OCI-LY3 (cell line): ENCODE measurements around the gene DNAH11.

Experiments
- H2AFZ ChIP-seq: fragments of 200-600, 300-600 bp; shearing (Covaris generic); 2 replicates; pipeline ENCODE4 v1.6.0; 2014; ENCODE audit warnings: antibody characterized with exemption, low read depth, low read length
- H3K27ac ChIP-seq: fragments of 200-600, 300-600 bp; sonication (generic); 2 replicates; pipeline ENCODE4 v1.5.1; 2014; ENCODE audit warnings: mild to moderate bottlenecking, low read length, moderate library complexity, mixed read lengths
- H3K27me3 ChIP-seq: fragments of 200-600, 300-600 bp; sonication (generic); 2 replicates; pipeline ENCODE4 v1.6.1; 2014; ENCODE audit warnings: low read depth, low read length, mixed read lengths
- H3K36me3 ChIP-seq: fragments of 200-600, 300-600 bp; sonication (generic); replicated peaks from 2 replicates; pipeline ENCODE3; 2014; ENCODE audit warnings: low read depth, low read length, mixed read lengths
- H3K4me1 ChIP-seq: fragments of 300-600, 200-600 bp; sonication (generic); 2 replicates; pipeline ENCODE4 v1.6.1; 2014; ENCODE audit warnings: low read length, mixed read lengths
- H3K4me2 ChIP-seq: fragments of 200-600, 300-600 bp; sonication (generic); 2 replicates; pipeline ENCODE4 v1.6.1; 2014; ENCODE audit warnings: low read length, mixed read lengths
- H3K4me3 ChIP-seq: fragments of 300-600, 200-600 bp; sonication (generic); 2 replicates; pipeline ENCODE4 v1.5.1; 2014; ENCODE audit warnings: antibody characterized with exemption, mild to moderate bottlenecking, low read length, moderate library complexity
- H3K79me2 ChIP-seq: fragments of 300-600, 200-600 bp; shearing (Covaris generic); 2 replicates; pipeline ENCODE4 v1.6.1; 2014; ENCODE audit warnings: mild to moderate bottlenecking, low read length, mixed read lengths
- H3K9ac ChIP-seq: fragments of 300-600, 200-600 bp; shearing (Covaris generic); 2 replicates; pipeline ENCODE4 v1.6.0; 2014; ENCODE audit warnings: mild to moderate bottlenecking, low read length, moderate library complexity
- H3K9me3 ChIP-seq: fragments of 200-600, 300-600 bp; shearing (Covaris generic); 2 replicates; pipeline ENCODE4 v1.6.1; 2014; ENCODE audit warnings: low read length, mixed read lengths; ENCODE audit not compliant: insufficient read depth
- H4K20me1 ChIP-seq: fragments of 200-600, 300-600 bp; sonication (generic); 2 replicates; pipeline ENCODE4 v1.6.1; 2016; ENCODE audit warnings: low read length, mixed read lengths; ENCODE audit not compliant: insufficient read depth
- CTCF ChIP-seq: fragments of 200-600, 300-600 bp; sonication (generic); IDR thresholded peaks from 2 replicates; pipeline ENCODE4 v1.5.1; 2014; ENCODE audit warnings: antibody characterized with exemption, low read length, low read depth
- EZH2phosphoT487 ChIP-seq: fragments of 200-600 bp; shearing (Covaris generic); IDR thresholded peaks from 2 replicates; pipeline ENCODE4 v1.6.1; 2018; ENCODE audit warnings: antibody characterized with exemption, mixed run types, low read depth

The DNAH11 gene

GRCh38 chr7:21914671-21915070 is 371.8 kb downstream of the DNAH11 start:
- H3K4me3 ChIP-seq: no peak overlapping the region
- H3K9ac ChIP-seq: no peak overlapping the region
- peaks cover 33% of the 10 kb centered on the region for H3K36me3 ChIP-seq
- H3K79me2 ChIP-seq: peaks cover 42% of the 10 kb centered on the region
- no peak overlapping the region for H3K4me2 ChIP-seq
- peak overlapping the region; percentile 16; the same call in 1 of the 2 replicates for H3K27ac ChIP-seq
- no peaks in the 10 kb centered on the region for H3K9me3 ChIP-seq
- no peak overlapping the region for H2AFZ ChIP-seq
- no peaks in the 10 kb centered on the region for H3K27me3 ChIP-seq
- TF ChIP-seq EZH2phosphoT487 (no peak), CTCF (no peak)
- peaks cover 25% of the 10 kb centered on the region for H3K4me1 ChIP-seq
- peaks cover 50% of the 10 kb centered on the region for H4K20me1 ChIP-seq

GRCh38 chr7:21915140-21915539 is 372.3 kb downstream of the DNAH11 start:
- Histone ChIP-seq H3K9me3 (no peaks in the 10 kb centered on the region), H3K9ac (no peak overlapping the region), H2AFZ (no peak overlapping the region), H3K36me3 (peaks cover 33% of the 10 kb centered on the region), H3K79me2 (peaks cover 47% of the 10 kb centered on the region), H3K4me3 (no peak overlapping the region), H3K4me2 (no peak overlapping the region), H3K27ac (0 out of 2 replicates have a peak overlapping the region, but pooled peaks have one; percentile 16), H4K20me1 (peaks cover 55% of the 10 kb centered on the region), H3K4me1 (peaks cover 25% of the 10 kb centered on the region), H3K27me3 (no peaks in the 10 kb centered on the region)
- TF ChIP-seq EZH2phosphoT487 (no peak), CTCF (no peak)

- peaks cover 26% of the 10 kb centered on the region for H3K36me3 ChIP-seq
- H3K4me1 ChIP-seq: peaks cover 25% of the 10 kb centered on the region
- H3K4me3 ChIP-seq: no peak overlapping the region
- peaks cover 57% of the 10 kb centered on the region for H3K79me2 ChIP-seq
- H4K20me1 ChIP-seq: peaks cover 65% of the 10 kb centered on the region
- H3K27me3 ChIP-seq: no peaks in the 10 kb centered on the region
- H2AFZ ChIP-seq: no peak overlapping the region
- TF ChIP-seq CTCF (no peak), EZH2phosphoT487 (no peak)
- H3K9ac ChIP-seq: no peak overlapping the region
- no peaks in the 10 kb centered on the region for H3K9me3 ChIP-seq
- no peak overlapping the region for H3K4me2 ChIP-seq
- H3K27ac ChIP-seq: no peak overlapping the region
Observed at GRCh38 chr7:21916176-21916575, 373.3 kb downstream of the DNAH11 start.

- TF ChIP-seq EZH2phosphoT487 (no peak), CTCF (no peak)
Observed at GRCh38 chr7:21916629-21917028, 373.8 kb downstream of the DNAH11 start.

More at GRCh38 chr7:21916629-21917028, 373.8 kb downstream of the DNAH11 start:
- H2AFZ ChIP-seq: no peak overlapping the region
- H3K4me3 ChIP-seq: no peak overlapping the region
- H3K79me2 ChIP-seq: peaks cover 62% of the 10 kb centered on the region
- H3K4me2 ChIP-seq: no peak overlapping the region
- no peaks in the 10 kb centered on the region for H3K27me3 ChIP-seq
- H3K27ac ChIP-seq: no peak overlapping the region
- H3K9me3 ChIP-seq: no peaks in the 10 kb centered on the region
- H3K36me3 ChIP-seq: peaks cover 22% of the 10 kb centered on the region
- H4K20me1 ChIP-seq: peaks cover 70% of the 10 kb centered on the region
- H3K4me1 ChIP-seq: peaks cover 25% of the 10 kb centered on the region
- H3K9ac ChIP-seq: no peak overlapping the region
